ENCODE data around the gene GBGT1.
"Not testable (repeated sequence)": the region's sequence is repeated elsewhere in the genome, so short reads cannot be mapped to it uniquely, and the experiment has no call there.

The GBGT1 gene

DNA sequence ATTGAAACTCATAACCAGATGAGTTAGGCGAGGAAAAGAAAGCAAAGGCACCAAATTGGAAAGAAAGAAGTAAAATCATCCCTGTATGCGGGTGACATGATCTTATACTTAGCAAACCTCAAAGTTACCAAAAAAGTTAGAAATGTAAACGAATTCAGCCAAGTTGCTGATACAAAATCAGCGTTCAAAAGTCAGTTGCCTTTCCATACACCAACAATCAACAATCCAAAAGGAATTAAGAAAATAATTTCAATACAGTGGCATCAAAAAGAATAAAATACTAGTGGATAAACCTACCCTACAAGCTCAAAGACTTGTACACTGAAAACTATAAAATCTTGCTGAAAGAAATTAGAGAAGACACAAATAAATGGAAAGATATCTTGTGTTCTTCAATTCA lies 30.9 kb upstream of the GBGT1 start:
- DNase-seq, result no peak

DNA sequence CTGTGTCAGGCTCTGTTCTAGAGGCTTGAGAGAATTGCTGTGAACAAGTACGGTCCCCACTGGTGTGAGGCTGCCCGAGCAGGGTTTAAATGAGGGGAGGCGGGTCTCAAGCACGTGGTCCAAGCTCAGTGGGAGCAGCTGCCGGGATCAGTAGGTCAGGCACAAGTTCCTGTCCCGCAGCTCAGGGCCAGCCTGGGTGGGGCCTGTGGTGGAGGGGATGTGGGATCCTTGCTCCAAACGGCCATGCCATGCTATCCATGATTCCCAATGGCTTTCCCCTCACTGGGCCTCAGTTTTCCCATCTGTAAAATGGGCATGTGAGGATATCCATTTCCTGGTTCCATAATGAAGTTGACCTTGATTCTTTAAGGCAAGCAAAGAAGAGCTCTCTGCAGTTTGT lies 28.3 kb upstream of the GBGT1 start:
- DNase-seq, result no peak

DNA sequence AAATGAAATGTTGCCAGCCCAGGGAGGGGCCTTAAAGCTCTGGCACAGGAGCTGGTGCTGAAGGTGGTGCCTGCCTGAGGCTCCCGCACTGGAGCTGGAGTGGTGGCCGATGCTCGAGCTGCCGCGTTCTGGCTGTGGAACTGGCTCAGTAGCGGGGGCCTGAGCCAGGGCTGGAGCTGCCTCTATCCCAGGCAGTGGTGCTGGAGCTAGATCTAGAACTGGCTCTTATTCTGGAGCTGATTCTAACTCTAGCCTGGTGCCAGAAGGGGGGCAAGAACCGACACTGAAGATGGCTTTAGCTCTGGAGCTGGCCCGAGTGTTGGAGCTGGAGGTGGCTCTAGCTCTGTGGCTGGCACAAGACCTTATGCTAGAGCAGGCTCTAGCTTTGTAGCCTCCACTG lies 26.1 kb upstream of the GBGT1 start:
- DNase-seq, result no peak

DNA sequence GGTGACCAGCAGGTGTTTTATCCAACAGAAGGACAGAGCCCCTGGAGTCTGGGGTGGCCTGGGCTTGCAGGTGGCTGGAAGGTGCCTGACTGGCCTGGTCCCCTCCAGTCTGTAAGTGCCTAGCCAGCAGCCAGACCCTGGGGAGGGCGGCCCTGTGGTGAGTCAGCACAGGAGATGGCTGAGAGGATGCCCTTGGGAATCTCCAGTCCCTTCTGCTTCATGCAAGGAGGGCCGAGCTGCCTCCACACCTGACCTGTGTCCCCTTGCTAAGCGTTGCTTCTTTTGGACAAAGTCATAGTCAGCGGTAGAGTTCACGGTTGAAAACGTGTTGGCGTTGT lies 25.1 kb upstream of the GBGT1 start:
- no peak for DNase-seq

DNA sequence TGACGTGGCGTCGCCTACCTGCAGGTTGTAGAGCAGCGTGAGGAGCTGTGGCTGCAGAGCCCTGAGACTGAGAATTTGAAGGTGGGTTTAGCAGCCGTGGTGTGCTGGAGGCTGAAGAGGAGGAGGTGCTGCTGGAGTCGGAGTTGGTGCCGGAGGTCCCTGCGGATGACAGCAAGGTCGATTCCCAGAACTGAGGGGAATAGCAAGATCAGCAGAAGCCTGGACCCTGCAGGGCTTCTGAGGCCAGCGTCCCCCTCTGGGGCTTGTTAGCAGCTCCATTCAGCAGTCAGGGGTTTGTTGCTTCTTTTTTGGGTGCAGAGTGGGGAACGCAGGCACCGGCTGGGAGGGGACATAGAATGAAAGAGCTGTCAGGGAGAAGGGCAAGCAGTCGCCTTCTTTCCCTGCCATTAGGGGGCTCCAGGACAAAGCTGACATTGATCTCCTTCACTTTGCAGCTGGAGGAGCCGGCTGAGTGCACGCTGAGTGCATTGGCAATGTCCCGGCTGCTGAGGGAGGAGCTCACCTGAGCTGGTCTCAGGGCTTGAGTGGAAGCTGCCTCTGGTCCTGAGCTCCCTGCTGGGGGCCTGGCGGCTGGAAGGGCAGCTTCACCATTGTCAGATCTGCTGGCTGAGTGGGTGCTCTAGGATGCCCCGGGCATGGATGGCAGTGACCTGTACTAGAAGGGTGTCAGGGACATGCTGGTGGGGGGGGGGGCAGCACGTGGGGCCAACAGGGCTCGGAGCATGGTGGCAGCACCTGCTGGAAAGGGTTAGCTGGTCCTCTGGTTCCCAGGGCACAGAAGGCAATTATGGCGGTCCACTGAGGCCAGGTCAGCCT lies 24.5 kb upstream of the GBGT1 start:
- peak; percentile 30 for DNase-seq

DNA sequence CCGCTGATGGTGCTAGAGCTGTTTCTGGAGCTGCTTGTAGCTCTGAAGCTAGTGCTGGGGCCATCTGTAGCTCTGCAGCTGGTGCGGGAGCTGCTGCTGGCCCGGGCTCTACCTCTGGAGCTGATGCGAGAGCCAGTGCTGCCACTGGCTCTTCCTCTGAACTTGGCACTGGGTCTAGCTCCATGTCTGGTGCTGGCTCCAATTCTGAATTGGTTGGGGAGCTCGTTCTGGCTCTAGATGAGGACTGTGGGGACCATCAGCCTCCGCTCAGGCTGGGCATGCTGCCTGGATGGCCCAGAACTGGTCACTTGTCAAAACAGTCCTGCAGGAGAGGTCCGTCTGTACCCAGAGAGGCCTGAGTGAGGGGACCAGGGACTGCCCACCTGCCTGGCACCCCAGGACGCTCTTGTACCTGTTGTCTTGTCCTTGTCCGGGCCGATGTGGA lies 23.9 kb upstream of the GBGT1 start:
- no peak for DNase-seq

DNA sequence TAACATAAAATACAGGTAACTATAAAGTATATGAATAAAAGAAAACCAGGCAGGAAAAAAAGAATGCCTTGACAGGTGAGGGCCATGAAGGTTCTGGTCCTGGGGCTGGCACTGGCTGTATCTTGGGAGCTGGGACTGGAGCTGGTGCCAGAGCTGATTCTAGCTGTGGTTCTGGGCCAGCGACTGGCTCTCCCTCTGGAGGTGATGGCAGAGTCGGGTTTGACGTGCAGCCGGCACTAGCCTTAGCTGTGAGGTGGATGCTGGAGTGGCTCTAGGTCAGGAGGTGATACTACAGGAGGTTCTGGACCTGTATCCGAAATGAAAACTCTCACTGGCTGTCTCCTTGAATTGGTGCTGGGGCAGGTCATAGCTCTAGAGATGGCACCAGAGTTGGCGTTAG lies 23.0 kb upstream of the GBGT1 start:
- no peak for DNase-seq

DNA sequence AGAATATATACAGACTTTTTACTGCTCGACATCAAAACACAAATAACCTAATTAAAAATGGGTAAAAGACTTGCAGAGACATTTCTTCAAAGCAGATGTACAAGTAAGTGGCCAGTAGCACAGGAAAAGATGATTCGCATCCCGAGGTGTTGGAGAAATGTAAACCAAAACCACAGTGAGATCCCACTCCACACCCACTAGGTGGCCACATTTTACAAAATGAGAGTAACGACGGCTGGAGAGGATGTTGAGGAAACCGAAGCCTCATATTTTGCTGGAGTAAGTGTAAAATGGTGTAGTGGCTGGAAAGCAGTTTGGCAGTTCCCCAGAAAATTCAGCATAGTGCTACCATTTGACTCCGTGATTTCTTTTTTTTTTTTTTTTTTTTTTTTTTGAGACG lies 21.3 kb upstream of the GBGT1 start:
- peak; percentile 21 for DNase-seq

DNA sequence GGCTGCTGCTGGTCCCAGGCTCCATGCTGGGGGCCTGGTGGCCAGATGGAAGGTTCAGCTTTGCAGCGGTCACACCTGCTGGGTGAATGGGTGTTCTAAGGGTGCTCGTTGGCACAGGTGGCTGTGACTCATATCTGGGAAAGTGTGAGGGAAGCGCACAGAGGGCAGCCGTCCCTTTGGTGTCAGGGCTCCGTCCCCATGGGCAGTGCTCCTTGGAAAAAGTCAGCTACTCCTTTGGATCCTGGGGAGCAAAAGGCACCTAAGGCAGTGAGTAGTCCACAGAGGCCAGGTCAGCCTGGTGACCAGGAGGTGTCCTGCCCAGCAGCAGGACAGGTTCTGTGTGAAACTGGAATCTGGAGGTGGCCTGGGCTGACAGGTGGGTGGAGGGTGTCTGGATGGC lies 18.4 kb upstream of the GBGT1 start:
- no peak for DNase-seq

DNA sequence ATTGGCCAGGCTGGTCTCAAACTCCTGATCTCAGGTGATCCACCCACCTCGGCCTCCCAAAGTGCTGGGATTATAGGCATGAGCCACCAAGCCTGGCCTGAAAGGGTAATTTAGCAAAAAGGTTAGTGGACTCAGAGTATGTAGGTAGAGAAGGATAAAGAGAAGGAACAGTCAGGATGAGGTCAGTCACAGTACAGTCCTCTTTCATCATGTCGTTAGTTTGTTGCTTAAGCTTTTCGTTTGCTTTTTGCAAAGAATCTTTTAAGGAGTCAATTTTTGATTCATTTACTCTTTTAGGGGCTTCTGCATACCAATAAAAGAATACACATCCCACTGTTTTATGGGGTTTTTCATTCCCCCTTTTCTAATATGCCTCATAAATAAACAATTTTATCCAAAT lies 17.8 kb upstream of the GBGT1 start:
- no peak for DNase-seq

DNA sequence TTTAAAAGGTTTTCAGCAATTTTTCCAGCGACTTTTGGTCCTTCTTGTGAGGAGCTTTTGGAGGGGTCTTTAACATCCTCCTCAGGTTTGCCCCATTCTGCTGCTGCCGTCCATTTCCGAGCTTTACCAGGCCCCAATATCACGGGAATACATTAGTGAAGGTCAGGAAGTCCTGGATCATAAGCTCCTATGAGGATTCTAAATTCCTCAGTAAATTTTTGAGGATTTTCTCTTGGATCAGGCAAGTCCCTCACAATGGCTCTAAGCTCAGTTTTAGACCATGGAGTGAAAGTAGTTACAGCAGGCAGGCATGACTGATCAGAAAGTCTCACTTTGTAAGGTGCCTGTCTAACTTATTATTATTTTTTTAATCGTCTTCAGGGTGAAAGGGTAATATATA lies 17.2 kb upstream of the GBGT1 start:
- DNase-seq, result no peak

DNA sequence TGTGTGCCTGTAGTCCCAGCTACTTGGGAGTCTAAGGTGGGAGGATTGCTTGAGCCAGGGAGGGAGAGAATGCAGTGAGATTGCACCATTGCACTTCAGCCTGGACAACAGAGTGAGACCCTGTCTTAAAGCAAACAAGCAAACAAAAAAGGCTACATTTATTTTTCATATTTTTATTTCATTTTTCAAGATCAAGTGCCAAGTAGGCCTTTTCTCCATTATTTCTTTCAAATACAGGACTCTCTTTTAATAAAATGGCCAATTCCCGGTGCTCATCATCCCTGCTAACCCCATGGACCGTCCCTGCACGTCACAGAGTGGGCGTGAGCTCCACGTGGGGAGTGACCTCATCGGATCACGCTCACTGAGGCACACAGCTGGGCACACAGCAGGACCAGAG lies 9.3 kb upstream of the GBGT1 start:
- no peak for DNase-seq

DNA sequence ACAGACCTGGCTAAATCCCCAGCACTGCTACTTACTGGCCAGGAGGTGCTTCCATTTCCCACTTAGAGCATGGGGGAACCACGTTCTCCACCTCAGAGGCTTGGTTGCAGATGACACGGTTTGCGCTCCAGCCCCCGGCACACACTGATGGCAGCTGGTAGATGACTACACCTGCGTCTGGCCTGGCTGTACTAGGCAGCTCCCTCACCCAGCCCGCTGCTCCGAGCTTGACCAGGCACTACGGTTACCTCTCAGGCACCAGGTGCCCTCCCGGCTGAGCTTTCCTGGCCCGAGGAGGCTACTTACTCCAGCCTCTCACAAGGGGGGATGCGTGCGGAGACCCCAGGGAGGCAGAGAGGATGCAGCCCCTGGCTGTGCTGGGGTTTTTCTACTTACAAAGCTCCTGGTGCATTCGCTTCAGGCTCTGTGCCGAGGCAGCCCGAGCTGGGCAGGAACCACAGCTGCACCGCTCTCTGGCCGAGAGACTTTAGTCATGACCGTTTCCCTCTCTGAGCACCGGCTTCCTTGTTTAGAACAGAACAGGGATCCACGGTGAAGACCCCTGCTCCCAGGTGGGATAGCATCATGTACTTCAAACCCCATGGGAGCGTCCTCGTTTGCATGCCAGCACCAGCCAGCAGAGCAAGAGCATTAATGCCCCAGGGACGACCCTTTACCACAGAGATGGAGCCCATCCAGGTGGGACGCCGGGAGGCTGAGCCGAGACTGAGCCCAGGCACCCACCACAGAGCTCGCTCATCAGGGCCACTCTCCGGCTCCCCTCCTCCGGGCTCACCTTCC lies 7.6 kb upstream of the GBGT1 start:
- peak; percentile 53 for DNase-seq

DNA sequence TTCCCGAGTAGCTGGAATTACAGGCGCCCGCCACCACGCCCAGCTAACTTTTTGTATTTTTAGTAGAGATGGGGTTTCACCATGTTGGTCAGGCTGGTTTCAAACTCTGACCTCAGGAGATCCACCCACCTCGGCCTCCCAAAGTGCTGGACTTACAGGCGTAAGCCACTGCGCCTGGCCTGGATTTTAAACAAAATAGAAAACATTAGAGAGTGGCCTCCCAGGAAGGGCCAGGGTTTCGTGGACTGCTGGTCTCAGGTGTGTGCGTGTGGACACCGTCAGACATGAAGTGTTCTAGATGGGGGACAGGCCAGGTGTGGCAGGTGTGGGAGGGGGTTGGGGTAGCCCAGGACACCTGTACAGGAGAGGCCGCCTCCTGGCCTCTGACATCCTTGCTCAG lies 7.0 kb upstream of the GBGT1 start:
- no peak for DNase-seq

DNA sequence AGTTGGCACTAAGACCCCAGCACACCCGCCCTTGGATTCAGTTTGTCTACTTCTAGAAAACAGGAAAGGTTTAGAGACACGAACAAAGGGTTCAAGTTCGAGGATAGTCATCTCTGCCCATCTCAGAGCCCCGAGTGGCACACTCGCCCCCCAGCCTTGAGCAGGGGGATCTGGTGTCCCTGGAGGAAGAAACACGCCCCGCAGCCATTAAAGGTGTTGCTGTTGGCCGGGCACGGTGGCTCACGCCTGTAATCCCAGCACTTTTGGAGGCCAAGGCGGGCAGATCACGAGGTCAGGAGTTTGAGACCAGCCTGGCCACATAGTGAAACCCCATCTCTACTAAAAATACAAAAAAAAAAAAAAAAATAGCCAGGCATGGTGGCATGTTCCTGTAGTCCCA lies 6.0 kb upstream of the GBGT1 start:
- DNase-seq, result not testable (repeated sequence)

DNA sequence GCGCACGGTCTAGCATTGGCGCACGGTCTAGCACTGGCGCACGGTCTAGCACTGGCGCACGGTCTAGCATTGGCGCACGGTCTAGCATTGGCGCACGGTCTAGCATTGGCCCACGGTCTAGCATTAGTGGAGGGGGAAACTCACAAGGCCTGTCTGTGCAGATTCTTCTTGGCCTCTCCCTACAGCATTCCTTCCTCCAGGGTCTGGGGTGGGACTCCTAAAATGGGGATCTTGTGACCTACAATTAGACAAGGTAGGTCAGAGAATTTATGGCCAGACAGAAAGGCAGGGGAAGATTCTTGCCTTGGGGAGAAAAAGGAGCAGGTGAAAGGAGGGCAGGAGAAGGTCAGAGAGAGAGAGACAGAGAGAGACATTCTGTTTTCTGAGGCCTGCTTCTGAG lies 5.4 kb upstream of the GBGT1 start:
- DNase-seq, result no peak

DNA sequence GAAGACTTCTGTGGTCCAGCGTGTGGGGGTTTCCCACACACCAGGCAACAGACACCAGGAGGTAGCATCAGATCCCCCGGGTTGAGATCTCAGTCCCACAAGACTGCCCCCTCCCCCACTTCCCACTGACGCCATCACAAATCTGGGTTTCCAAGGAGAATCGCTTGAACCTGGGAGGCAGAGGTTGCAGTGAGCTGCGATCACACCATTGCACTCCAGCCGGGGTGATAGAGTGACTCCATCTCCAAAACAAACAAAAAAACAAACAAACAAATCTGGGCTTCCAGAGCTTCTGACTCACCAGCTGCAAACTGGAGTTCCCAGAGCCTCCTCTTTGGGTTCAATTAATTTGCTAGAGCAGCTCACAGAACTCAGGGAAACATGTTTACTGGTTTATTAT lies 4.7 kb upstream of the GBGT1 start:
- no peak for DNase-seq

DNA sequence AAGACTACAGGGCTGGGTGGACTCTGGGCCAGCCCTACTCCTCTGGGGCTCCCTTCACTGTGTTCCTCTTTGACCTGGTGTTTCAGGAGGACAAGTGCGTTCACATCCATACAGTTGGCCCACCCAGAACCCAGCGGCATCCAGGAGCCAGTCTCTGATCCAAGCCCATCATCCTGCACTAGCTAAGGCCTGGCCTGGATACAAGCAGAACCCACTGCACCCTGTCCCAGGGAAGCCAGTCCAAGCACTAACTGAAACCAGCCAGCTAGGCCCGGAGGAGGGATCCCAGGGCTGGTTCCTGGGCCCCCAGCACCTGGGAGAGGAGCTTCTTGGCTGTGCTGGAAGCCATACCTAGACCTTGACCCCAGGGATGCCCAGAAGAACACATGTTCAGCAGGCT lies 4.1 kb upstream of the GBGT1 start:
- no peak for DNase-seq

DNA sequence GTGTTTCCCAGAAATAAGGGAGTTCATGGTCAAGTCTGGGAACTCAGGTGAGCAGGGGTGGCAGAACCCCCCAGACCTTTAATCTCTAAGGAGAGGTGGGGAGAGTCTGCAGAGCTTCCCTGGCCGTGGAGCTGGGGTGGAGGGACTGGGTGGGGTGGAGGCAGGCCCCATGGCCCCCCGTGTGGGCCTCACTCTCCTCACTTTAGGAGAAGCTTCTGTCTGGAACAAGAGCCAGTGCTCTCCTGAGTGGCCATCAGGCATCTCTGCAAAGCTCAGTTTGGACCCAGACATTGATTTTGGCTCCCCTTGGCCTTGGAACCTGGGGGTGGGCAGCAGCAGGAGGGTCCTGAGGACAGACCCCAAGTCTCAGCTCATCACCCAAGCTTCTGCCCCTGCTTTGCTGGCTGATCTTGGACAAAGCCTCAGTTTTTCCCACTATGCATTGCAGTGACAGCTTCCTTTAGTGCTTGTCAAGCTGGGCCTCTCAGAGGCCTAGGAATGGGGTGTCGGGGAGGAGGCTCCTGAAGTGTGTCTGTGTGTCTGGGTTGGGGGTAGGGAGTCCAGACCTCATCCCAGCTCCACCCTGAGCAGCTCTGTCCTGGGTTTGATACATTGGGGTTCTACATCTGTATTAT lies 3.5 kb upstream of the GBGT1 start:
- no peak for DNase-seq

DNA sequence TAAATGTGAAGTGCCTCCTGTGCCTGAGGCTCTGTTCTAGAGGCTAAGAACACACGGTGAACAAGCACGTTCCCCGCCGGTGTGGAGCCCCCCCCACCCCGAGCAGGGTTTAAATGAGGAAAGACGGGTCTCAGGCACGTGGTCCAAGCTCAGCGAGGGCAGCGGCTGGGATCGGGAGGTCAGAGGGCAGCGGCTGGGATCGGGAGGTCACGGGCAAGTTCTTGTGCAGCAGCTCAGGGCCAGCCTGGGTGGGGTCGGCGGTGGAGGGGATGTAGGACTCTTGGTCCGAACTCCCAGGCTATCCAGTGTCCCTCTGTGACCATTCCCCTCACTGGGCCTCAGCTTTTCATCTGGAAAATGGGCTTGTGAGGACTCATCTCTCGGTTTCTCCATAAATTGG lies 2.7 kb upstream of the GBGT1 start:
- DNase-seq, result no peak

DNA sequence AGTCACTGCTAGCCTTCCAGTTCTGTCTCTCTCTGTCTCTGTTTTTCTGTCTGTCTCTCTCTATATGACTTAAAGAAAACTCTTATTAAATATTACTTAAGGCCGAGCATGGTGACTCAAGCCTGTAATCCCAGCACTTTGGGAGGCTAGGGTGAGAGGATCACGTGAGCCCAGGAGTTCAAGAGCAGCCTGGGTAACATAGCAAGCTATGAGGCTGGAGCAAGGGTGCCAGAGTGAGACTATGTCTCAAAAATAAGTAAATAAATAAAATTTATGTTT lies 1.7 kb upstream of the GBGT1 start:
- DNase-seq, result no peak

DNA sequence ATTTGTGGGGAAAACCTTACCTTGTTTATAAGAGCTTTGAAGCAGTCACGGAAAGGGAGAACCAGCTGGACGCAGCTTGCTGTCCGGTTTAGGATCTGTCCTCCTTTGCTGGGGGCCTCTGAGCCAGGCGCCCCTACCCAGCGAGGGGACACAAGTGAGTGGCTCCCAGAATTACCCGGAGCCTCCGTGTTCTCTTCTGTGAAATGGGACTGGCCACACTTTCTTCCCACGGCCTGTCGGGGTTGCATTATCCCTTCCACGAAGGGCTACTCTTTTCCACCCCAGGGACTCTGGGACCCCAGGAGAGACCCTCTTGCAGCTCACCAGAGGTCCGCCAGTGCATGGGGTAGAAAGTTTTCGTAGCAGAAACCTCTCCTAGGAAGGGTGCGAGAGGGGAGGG lies 477 bp upstream of the GBGT1 start:
- no peak for DNase-seq

DNA sequence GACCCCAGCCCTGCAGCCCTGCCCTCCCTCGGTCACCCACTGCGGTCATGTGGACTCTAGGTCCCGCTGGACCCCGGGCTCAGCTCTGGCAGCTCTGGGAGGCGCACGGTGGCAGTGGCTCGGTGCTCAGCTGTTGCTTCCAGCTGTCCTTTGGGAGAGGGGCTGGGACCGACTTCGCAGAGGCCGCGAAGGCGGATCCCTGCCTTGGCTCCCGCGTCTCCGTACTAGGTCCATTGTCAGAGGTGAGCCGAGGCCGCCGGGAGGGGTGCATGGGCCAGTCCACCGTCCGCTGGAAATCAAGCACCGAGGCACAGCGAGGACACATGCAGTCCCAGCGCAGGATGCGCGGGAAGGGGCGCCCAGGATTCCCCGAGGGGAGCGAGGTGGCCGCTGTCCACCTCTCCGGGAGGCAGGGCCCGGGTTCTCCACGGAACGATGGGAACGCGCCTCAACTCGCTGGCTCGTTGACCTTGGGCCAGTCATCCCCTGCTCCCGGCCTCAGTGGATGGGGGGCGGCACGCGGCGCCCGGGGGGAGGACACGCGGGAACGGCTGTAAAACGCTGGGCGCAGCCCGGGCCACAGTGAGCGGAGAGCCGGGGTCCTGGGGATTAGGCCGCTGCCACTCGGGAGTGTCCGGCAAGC lies 732 bp downstream of the GBGT1 start:
- DNase-seq, result no peak

DNA sequence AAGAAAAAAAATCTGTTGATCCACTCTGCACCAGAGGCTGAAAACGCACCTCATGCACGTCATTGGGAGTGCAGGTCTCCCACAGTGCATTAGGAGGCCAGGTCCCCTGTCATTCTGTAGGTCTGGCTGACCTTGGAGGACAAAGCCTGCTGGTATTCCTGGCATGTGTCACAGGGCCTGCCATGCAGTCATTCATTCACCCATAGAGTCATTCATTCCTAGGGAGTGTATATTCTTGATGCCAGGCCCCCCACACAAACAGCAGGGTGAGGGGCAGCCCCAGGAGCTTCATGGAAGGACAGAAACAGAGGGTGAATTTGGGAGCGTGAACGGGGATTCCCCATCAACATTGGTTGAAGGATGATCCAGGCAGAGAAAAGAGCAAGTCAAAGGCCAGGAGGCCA lies 2.2 kb downstream of the GBGT1 start:
- no peak for DNase-seq
